HepG2 (cell line): Measurements from ENCODE around the gene CALU. TPM values are rescaled to one million over a fixed set of nuclear protein-coding genes. Genes with fewer than 3 reads are reported as not detected.

ENCODE experiments used
- ATAC-seq: fragments of 200-7000 bp; cut with Tn5 transposase; 3 replicates; pipeline ENCODE4 v1.9.1; 2020; ENCODE audit warnings: mild to moderate bottlenecking, moderate library complexity
- BruUV-seq: library from RNA; stranded (reverse); fragments of 400-500 nt; replicated peaks from 2 replicates; lab custom pipeline; 2021; lab: Mats Ljungman, UMichigan
- CTCF ChIA-PET: fragments of 300-600 bp; formaldehyde crosslinking; extraction: SDS; loops from one replicate; lab custom pipeline; 2021; ENCODE audit warnings: low total read pairs, inconsistent platforms, low intra/inter-chr PET ratio; lab: Yijun Ruan, JAX
- POLR2A ChIA-PET: fragments of 350-600 bp; sonication (Branson Sonifier 250); formaldehyde crosslinking; loops from one replicate; lab custom pipeline; 2020; ENCODE audit warnings: antibody characterized with exemption, inconsistent platforms; lab: Yijun Ruan, JAX
- DNase-seq: peaks from one replicate; pipeline ENCODE4 v3.0.0-alpha.2; 2015; ENCODE audit warnings: low spot score
- FAIRE-seq: peaks from 3 replicates; lab custom pipeline; 2011; peaks lifted over from hg19 to GRCh38; lab: Jason Lieb, UNC
- H2AFZ ChIP-seq: one replicate; pipeline ENCODE4 v1.6.1; 2011; ENCODE audit warnings: low read length, inconsistent platforms
- H3K27ac ChIP-seq: fragments of 300-600 bp; 3 replicates; pipeline ENCODE4 v1.8.0; 2011; ENCODE audit warnings: mixed run types, mild to moderate bottlenecking, mixed read lengths, low read length, inconsistent platforms; ENCODE audit not compliant: insufficient read depth; ENCODE audit errors: extremely low read length
- H3K27me3 ChIP-seq, 2 experiments: fragments of 200-600 bp in 1 of 2; 2 replicates in 1 of 2; 3 replicates in 1 of 2; pipeline versions ENCODE4 v1.6.0 to v1.8.0; 2011; ENCODE audit warnings: low read length in 2 of 2, mild to moderate bottlenecking in 2 of 2, moderate library complexity in 2 of 2, inconsistent platforms in 1 of 2; ENCODE audit not compliant: insufficient read depth in 2 of 2, control insufficient read depth in 1 of 2
- H3K36me3 ChIP-seq, 2 experiments: fragments of 200-600 bp in 1 of 2; replicated peaks in 1 of 2; 2 replicates in 1 of 2; 3 replicates in 1 of 2; pipeline versions ENCODE4 v1.5.1 to v1.8.0; 2011; ENCODE audit warnings: low read length in 2 of 2, inconsistent platforms in 1 of 2; ENCODE audit not compliant: insufficient read depth in 2 of 2, control insufficient read depth in 1 of 2
- H3K4me1 ChIP-seq: 2 replicates; pipeline ENCODE4 v1.5.1; 2012; ENCODE audit warnings: low read length, inconsistent platforms; ENCODE audit not compliant: insufficient read depth
- H3K4me2 ChIP-seq: 2 replicates; pipeline ENCODE4 v1.6.0; 2011; ENCODE audit warnings: low read depth, low read length, inconsistent platforms
- H3K4me3 ChIP-seq, 3 experiments: fragments of 200-600 bp in 1 of 3; sonication (generic), shearing (Covaris generic) in 1 of 3; replicated peaks in 1 of 3; 2 replicates each; pipeline ENCODE4 v1.5.1; 2011 to 2016; ENCODE audit warnings: low read length in 3 of 3, inconsistent platforms in 2 of 3, low read depth in 2 of 3, mild to moderate bottlenecking in 2 of 3, control low read depth in 1 of 3, mixed read lengths in 1 of 3; ENCODE audit not compliant: insufficient read depth in 1 of 3
- H3K79me2 ChIP-seq: one replicate; pipeline ENCODE4 v1.6.1; 2011; ENCODE audit warnings: low read length, inconsistent platforms; ENCODE audit not compliant: insufficient read depth
- H3K9ac ChIP-seq: 2 replicates; pipeline ENCODE4 v1.6.0; 2011; ENCODE audit warnings: mild to moderate bottlenecking, low read depth, low read length, inconsistent platforms; ENCODE audit not compliant: insufficient read depth
- H3K9me3 ChIP-seq: 2 replicates; pipeline ENCODE4 v1.5.1; 2012; ENCODE audit warnings: mild to moderate bottlenecking, low read length
- H4K20me1 ChIP-seq: 2 replicates; pipeline ENCODE4 v1.6.0; 2011; ENCODE audit warnings: inconsistent platforms, mild to moderate bottlenecking, low read length, moderate library complexity; ENCODE audit not compliant: insufficient read depth
- HCFC1 ChIP-seq: fragments of 150-350 bp; IDR thresholded peaks from 2 replicates; pipeline ENCODE4 v1.6.1; 2014; ENCODE audit warnings: low read depth, low read length
- HNF1A ChIP-seq, 2 experiments: sonication (generic) in 1 of 2; formaldehyde crosslinking in 1 of 2; IDR thresholded peaks; 2 replicates each; pipeline versions ENCODE4 v1.4.0 to v1.6.1; 2016 to 2020; ENCODE audit warnings: borderline replicate concordance in 1 of 2, low read depth in 1 of 2, mild to moderate bottlenecking in 1 of 2, missing genetic modification reagents in 1 of 2
- HOXA3 ChIP-seq: sonication (generic); formaldehyde crosslinking; IDR thresholded peaks from 2 replicates; pipeline ENCODE4 v1.5.0; 2020; ENCODE audit warnings: missing genetic modification reagents
- ONECUT2 ChIP-seq: sonication (generic); formaldehyde crosslinking; IDR thresholded peaks from 2 replicates; pipeline ENCODE4 v1.4.0; 2020; ENCODE audit warnings: missing genetic modification reagents
- SNAI1 ChIP-seq: sonication (generic); formaldehyde crosslinking; IDR thresholded peaks from 2 replicates; pipeline ENCODE4 v1.5.0; 2020; ENCODE audit warnings: mild to moderate bottlenecking, missing genetic modification reagents, borderline replicate concordance
- TCF12 ChIP-seq, 2 experiments: fragments of 450-650 bp in 1 of 2; sonication (generic) in 1 of 2; formaldehyde crosslinking in 1 of 2; IDR thresholded peaks; 2 replicates each; pipeline versions ENCODE4 v1.6.1 to v1.8.0; 2017 to 2022; ENCODE audit warnings: antibody characterized with exemption in 1 of 2, mild to moderate bottlenecking in 1 of 2, missing genetic modification reagents in 1 of 2, moderate library complexity in 1 of 2
- ZNF292 ChIP-seq: sonication (generic); formaldehyde crosslinking; IDR thresholded peaks from 2 replicates; pipeline ENCODE4 v1.8.1; 2022; ENCODE audit warnings: mild to moderate bottlenecking, low read depth, missing genetic modification reagents, borderline replicate concordance
- ZNF747 ChIP-seq: sonication (generic); formaldehyde crosslinking; IDR thresholded peaks from 2 replicates; pipeline ENCODE4 v1.8.1; 2023; ENCODE audit warnings: missing genetic modification reagents, mild to moderate bottlenecking, borderline replicate concordance
- WGBS: methylation state at CpG from one replicate; pipeline ENCODE4 v1.1.6; 2017; ENCODE audit warnings: low lambda C conversion rate; 5-methylcytosine and 5-hydroxymethylcytosine counted together
- in situ Hi-C: cut with HindIII; loops from 2 replicates; pipeline ENCODE4 v1.10.0; 2017; ENCODE audit warnings: low pct_unique_long_range_greater_than_20kb; ENCODE audit not compliant: extremely low pct_ligation_motif_present
- intact Hi-C: fragments of 100-400 bp; cut with micrococcal nuclease; formaldehyde crosslinking; loops from one replicate; pipeline ENCODE4 v1.10.0; 2022; ENCODE audit not compliant: unreplicated experiment
- polyA plus RNA-seq, 8 experiments: library from polyadenylated mRNA; depleted of rRNA in 3 of 8; stranded (reverse) in 7 of 8; unstranded in 1 of 8; fragments of >200 nt; fragmentation: Illumina TruSeq in 4 of 8; extraction: Trizol in 4 of 8; gene quantifications; 2 replicates each; pipeline versions ENCODE4 v1.2.1 to v1.2.3, GENCODE V29; 2011 to 2016; ENCODE audit warnings: low read depth in 4 of 8, missing spikeins in 1 of 8, mixed read lengths in 1 of 8; ENCODE audit not compliant: insufficient read depth in 1 of 8
- total RNA-seq, 5 experiments: library from RNA; depleted of rRNA; stranded (reverse); fragments of >200 nt; fragmentation: Illumina TruSeq; extraction: Trizol; gene quantifications; 2 replicates each; pipeline ENCODE4 v1.2.3, GENCODE V29; 2016; ENCODE audit warnings: low read depth in 1 of 5
- TF ChIP-seq, protein P1 (sequence below): sonication (generic); formaldehyde crosslinking; IDR thresholded peaks from 2 replicates; pipeline ENCODE4 v1.4.0; 2020; ENCODE audit warnings: missing genetic modification reagents

CALU gene
- total and polyA plus RNA-seq, 2 of the 13 experiments (the other 11 are each of a cell fraction or from before 2014, with no cell fraction given) = 198 to 252 TPM

GRCh38 chr7:128807191-128807590 is 68.0 kb downstream of the CALU start:
- intact Hi-C loops = no loop called here
- H3K4me1 ChIP-seq = no peaks in the 10 kb centered on the region
- H3K9me3 ChIP-seq = no peaks in the 10 kb centered on the region
- CTCF ChIA-PET = no interaction called here
- no peak for DNase-seq
- WGBS = 27% methylated on average over 4 of the region's 8 CpGs
- H4K20me1 ChIP-seq = no peaks in the 10 kb centered on the region
- TF ChIP-seq HCFC1 (no peak), ONECUT2 (CRISPR knock-in tag) (no peak)
- TF ChIP-seq, all 625 proteins: peak for 0
- BruUV-seq = no TSS peak
- H3K79me2 ChIP-seq = no peaks in the 10 kb centered on the region
- in situ Hi-C loops = no loop called here
- no peak overlapping the region for H3K4me3 ChIP-seq
- H3K9ac ChIP-seq = no peak overlapping the region
- H3K27me3 ChIP-seq = peaks cover 3 to 32% of the 10 kb centered on the region in 2 experiments; a peak in 3 of 5 replicates
- no peak overlapping the region for H3K27ac ChIP-seq
- no peaks in the 10 kb centered on the region for H3K36me3 ChIP-seq
- H2AFZ ChIP-seq = no peak overlapping the region
- H3K4me2 ChIP-seq = no peak overlapping the region
- FAIRE-seq (no peak), ATAC-seq (no peak)
- POLR2A ChIA-PET = no interaction called here

DNA sequence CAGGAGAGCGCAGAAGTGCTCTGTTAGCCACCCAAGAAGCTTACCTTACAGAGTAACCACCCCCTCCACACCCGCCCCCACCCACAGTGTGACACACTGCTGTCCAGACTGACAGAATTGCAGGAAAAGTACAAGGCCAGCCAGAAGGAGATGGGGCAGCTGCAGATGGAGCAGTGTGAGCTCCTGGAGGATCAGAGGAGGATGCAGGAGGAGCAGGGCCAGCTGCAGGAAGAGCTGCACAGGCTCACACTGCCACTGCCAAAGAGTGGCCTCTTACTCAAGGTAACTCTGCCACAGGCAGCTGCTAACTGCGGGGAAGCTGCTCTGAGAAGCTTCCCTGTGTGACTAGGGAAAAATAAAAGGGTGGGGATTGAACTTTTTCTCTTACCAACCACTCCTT is 70.2 kb downstream of the CALU start:
- POLR2A ChIA-PET = no interaction called here
- H3K36me3 ChIP-seq = no peaks in the 10 kb centered on the region
- DNase-seq = no peak
- ATAC-seq = peak; percentile 27; the same call in 1 of the 3 replicates
- in situ Hi-C loops (no loop called here), intact Hi-C loops (no loop called here)
- no peak for FAIRE-seq
- no peak overlapping the region for H2AFZ ChIP-seq
- H3K4me2 ChIP-seq = no peak overlapping the region
- no peaks in the 10 kb centered on the region for H3K79me2 ChIP-seq
- no peaks in the 10 kb centered on the region for H3K4me1 ChIP-seq
- no peak overlapping the region for H3K9ac ChIP-seq
- H4K20me1 ChIP-seq = no peaks in the 10 kb centered on the region
- no peaks in the 10 kb centered on the region for H3K9me3 ChIP-seq
- WGBS = 21% methylated on average over 2 of the region's 3 CpGs
- peaks cover 3 to 39% of the 10 kb centered on the region in 2 experiments; a peak in 3 of 5 replicates for H3K27me3 ChIP-seq
- H3K4me3 ChIP-seq = no peak overlapping the region
- no peak overlapping the region for H3K27ac ChIP-seq
- CTCF ChIA-PET = no interaction called here
- no TSS peak for BruUV-seq
- no peak for TF ChIP-seq SNAI1
- TF ChIP-seq ZNF292 = no peak
- no peak for TF ChIP-seq ZNF747 (CRISPR knock-in tag)
- TF ChIP-seq HNF1A (IDR thresholded peaks at IDR 0.05; ENCODE audit: low read depth) = no peak
- TF ChIP-seq HNF1A (CRISPR knock-in tag; IDR thresholded peaks at IDR 0.05; ENCODE audit: borderline replicate concordance) = no peak
- TF ChIP-seq, protein P1, sequence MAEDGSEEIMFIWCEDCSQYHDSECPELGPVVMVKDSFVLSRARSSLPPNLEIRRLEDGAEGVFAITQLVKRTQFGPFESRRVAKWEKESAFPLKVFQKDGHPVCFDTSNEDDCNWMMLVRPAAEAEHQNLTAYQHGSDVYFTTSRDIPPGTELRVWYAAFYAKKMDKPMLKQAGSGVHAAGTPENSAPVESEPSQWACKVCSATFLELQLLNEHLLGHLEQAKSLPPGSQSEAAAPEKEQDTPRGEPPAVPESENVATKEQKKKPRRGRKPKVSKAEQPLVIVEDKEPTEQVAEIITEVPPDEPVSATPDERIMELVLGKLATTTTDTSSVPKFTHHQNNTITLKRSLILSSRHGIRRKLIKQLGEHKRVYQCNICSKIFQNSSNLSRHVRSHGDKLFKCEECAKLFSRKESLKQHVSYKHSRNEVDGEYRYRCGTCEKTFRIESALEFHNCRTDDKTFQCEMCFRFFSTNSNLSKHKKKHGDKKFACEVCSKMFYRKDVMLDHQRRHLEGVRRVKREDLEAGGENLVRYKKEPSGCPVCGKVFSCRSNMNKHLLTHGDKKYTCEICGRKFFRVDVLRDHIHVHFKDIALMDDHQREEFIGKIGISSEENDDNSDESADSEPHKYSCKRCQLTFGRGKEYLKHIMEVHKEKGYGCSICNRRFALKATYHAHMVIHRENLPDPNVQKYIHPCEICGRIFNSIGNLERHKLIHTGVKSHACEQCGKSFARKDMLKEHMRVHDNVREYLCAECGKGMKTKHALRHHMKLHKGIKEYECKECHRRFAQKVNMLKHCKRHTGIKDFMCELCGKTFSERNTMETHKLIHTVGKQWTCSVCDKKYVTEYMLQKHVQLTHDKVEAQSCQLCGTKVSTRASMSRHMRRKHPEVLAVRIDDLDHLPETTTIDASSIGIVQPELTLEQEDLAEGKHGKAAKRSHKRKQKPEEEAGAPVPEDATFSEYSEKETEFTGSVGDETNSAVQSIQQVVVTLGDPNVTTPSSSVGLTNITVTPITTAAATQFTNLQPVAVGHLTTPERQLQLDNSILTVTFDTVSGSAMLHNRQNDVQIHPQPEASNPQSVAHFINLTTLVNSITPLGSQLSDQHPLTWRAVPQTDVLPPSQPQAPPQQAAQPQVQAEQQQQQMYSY = no peak
- no peak for TF ChIP-seq HOXA3
- no peak for TF ChIP-seq TCF12 (IDR thresholded peaks at IDR 0.05)
- no peak for TF ChIP-seq TCF12 (CRISPR knock-in tag; IDR thresholded peaks at IDR 0.05)
